Epithelial cell of prostate (primary cell): ENCODE measurements around the gene PSMB2.
A peak's percentile ranks its signal among the peaks of the same experiment; 100 is the strongest.

Source experiments
- DNase-seq: peaks from one replicate; pipeline ENCODE4 v3.0.0-alpha.2; 2011; ENCODE audit warnings: low read depth, low spot score
- H3K27ac ChIP-seq: fragments of 450-650 bp; 2 replicates; pipeline ENCODE4 v1.5.1; 2017; ENCODE audit warnings: mild to moderate bottlenecking

PSMB2 gene

GRCh38 chr1:35559317-35559944 lies 81.9 kb downstream of the PSMB2 start:
- no peak for DNase-seq
- H3K27ac ChIP-seq, result no peak overlapping the region

- no peak for DNase-seq
These were observed 82.7 kb downstream of the PSMB2 start for GRCh38 chr1:35558374-35559316.

GRCh38 chr1:35557611-35558373 lies 83.5 kb downstream of the PSMB2 start, which contains the start of gene NCDN:
Gene NCDN, plus strand, starts transcription at chr1:35557799. Its CDS starts 392 bp downstream, at chr1:35558191.
- DNase-seq, result peak; percentile 86
- peak within 1 kb of the TSS; percentile 90 for H3K27ac ChIP-seq

More at GRCh38 chr1:35558374-35559316, 82.7 kb downstream of the PSMB2 start:
- no peak overlapping the region for H3K27ac ChIP-seq

GRCh38 chr1:35557118-35557610 lies 84.2 kb downstream of the PSMB2 start, which contains the start of gene KIAA0319L:
Gene KIAA0319L, minus strand, starts transcription at chr1:35557403. Its CDS starts 2,912 bp downstream, at chr1:35554491.
- DNase-seq, result peak; percentile 26
- H3K27ac ChIP-seq, result peak within 1 kb of the TSS; percentile 90

- DNase-seq, result no peak
- H3K27ac ChIP-seq, result peak overlapping the region; percentile 90
These were observed 84.7 kb downstream of the PSMB2 start for GRCh38 chr1:35556484-35557117.

GRCh38 chr1:35555601-35556477 lies 85.5 kb downstream of the PSMB2 start:
- peak; percentile 92 for DNase-seq
- H3K27ac ChIP-seq, result peak overlapping the region; percentile 90

GRCh38 chr1:35555212-35555584 lies 86.1 kb downstream of the PSMB2 start:
- peak overlapping the region; percentile 90 for H3K27ac ChIP-seq
- no peak for DNase-seq

GRCh38 chr1:35554266-35555211 lies 86.8 kb downstream of the PSMB2 start:
- DNase-seq, result no peak

GRCh38 chr1:35553851-35554250 lies 87.5 kb downstream of the PSMB2 start:
- DNase-seq, result no peak
- H3K27ac ChIP-seq, result no peak overlapping the region

More at GRCh38 chr1:35554266-35555211, 86.8 kb downstream of the PSMB2 start:
- peak overlapping the region; percentile 90 for H3K27ac ChIP-seq
